ENCODE data around the gene TENT5A. TPM values are rescaled to one million over a fixed set of nuclear protein-coding genes. Genes with fewer than 3 reads are reported as not detected.
A peak's percentile ranks its signal among the peaks of the same experiment; 100 is the strongest.

Gene TENT5A
- total RNA-seq, 8 experiments from 2014 or later = 2.2 to 54.3 (median 8.6) TPM

DNA sequence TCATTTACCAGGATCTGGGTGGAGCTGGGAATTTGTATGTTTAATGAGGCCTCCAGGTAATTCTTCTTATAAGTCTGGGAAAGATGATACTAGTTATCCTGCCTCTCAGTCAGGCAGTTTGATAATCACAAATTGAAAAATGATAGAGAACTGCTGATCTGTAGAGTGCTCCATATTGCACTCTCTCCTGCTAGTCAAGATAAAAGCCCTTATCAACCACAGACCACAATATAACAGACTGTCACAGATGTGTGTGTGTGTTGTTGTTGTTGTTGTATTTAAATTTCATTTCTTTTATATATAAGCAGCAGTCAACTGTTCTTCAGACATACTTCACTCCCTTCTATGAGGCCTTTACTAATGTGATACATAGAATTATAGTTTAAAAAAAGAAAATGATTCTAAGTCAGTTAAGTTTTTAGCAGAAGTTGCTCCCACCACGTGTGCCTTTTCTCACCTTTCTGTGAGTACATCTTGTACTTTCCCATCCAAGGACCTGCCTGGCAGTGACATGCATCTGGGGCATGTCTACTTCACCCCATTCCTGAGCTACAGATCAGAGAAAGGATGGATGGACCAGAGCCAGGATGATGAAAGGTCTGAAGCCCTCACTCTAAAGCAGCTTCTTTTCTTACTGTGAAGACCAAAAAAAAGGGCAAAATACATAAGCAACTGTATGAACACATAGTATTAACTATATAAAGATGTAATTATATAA is 29.8 kb downstream of the TENT5A start:
- Histone ChIP-seq H3K4me3 (no peak overlapping the region), H3K4me1 (replicated peaks in 1 of 2) (no peaks in the 10 kb centered on the region), H3K27ac (no peak overlapping the region)
- 64 to 100% (median 80%) methylated on average over 1 of the region's 1 CpG; no CpG with 5 or more reads in 4 of the 10 experiments for WGBS, 10 experiments
- in situ Hi-C loops (cut with MboI; ENCODE audit: low pct_unique_long_range_greater_than_20kb in 2 of 9, low sequenced_read_pairs in 9 of 9, unreplicated experiment in 9 of 9) = no loop called here
- ATAC-seq (replicated peaks in 6 of 8) = no peak

GRCh38 chr6:81720427-81720826 is 32.1 kb downstream of the TENT5A start:
- ATAC-seq (replicated peaks in 6 of 8) = no peak
- WGBS, 10 experiments = 40 to 100% (median 82%) methylated on average over 1 of the region's 1 CpG; no CpG with 5 or more reads in 4 of the 10 experiments
- in situ Hi-C loops (cut with MboI; ENCODE audit: low pct_unique_long_range_greater_than_20kb in 2 of 9, low sequenced_read_pairs in 9 of 9, unreplicated experiment in 9 of 9) = no loop called here
- Histone ChIP-seq H3K4me1 (replicated peaks in 1 of 2) (no peaks in the 10 kb centered on the region), H3K27ac (no peak overlapping the region), H3K4me3 (no peak overlapping the region)

GRCh38 chr6:81718126-81718525 is 34.4 kb downstream of the TENT5A start:
- Histone ChIP-seq H3K4me3 (no peak overlapping the region), H3K4me1 (replicated peaks in 1 of 2) (peaks cover 0 to 4% of the 10 kb centered on the region in 2 donors), H3K27ac (no peak overlapping the region)
- no peak for ATAC-seq (replicated peaks in 6 of 8)
- in situ Hi-C loops (cut with MboI; ENCODE audit: low pct_unique_long_range_greater_than_20kb in 2 of 9, low sequenced_read_pairs in 9 of 9, unreplicated experiment in 9 of 9) = no loop called here
- WGBS, 10 experiments = 0 to 100% (median 88%) methylated on average over 1 of the region's 1 CpG

GRCh38 chr6:81714684-81715083 is 37.8 kb downstream of the TENT5A start:
- 17 to 100% (median 40%) methylated on average over 1 to 3 of the region's 3 CpGs; no CpG with 5 or more reads in 1 of the 10 experiments for WGBS, 10 experiments
- no peak overlapping the region for H3K27ac ChIP-seq
- no peak overlapping the region for H3K4me3 ChIP-seq
- ATAC-seq (replicated peaks in 6 of 8) = peak in 5 of 8 experiments; percentile 64 to 80 (median 66)
- in situ Hi-C loops (cut with MboI; ENCODE audit: low pct_unique_long_range_greater_than_20kb in 2 of 9, low sequenced_read_pairs in 9 of 9, unreplicated experiment in 9 of 9) = no loop called here
- H3K4me1 ChIP-seq (replicated peaks in 1 of 2) = peaks cover 0 to 4% of the 10 kb centered on the region in 2 donors

DNA sequence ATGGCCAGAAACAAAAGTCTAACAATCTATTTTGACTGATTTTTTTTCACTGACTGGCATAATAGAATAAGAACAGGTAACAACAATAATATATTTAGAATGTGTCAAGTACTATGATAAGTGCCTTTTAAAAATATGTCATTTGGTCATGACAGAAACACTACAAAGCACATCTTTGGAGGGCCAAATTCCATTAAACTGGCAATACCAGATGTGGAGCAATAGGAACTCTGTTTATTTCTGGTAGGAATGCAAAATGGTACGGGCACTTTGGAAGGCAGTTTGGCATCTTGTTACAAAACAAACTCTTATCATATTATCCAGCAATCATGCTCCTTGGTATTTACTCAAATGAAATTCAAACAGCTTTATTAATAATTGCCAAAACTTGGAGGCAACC is 39.3 kb downstream of the TENT5A start:
- H3K4me3 ChIP-seq = no peak overlapping the region
- in situ Hi-C loops (cut with MboI; ENCODE audit: low pct_unique_long_range_greater_than_20kb in 2 of 9, low sequenced_read_pairs in 9 of 9, unreplicated experiment in 9 of 9) = no loop called here
- ATAC-seq (replicated peaks in 6 of 8) = no peak
- H3K27ac ChIP-seq = no peak overlapping the region
- 40 to 100% (median 83%) methylated on average over 1 of the region's 1 CpG; no CpG with 5 or more reads in 2 of the 10 experiments for WGBS, 10 experiments
- peaks cover 3 to 8% of the 10 kb centered on the region in 2 donors for H3K4me1 ChIP-seq (replicated peaks in 1 of 2)

DNA sequence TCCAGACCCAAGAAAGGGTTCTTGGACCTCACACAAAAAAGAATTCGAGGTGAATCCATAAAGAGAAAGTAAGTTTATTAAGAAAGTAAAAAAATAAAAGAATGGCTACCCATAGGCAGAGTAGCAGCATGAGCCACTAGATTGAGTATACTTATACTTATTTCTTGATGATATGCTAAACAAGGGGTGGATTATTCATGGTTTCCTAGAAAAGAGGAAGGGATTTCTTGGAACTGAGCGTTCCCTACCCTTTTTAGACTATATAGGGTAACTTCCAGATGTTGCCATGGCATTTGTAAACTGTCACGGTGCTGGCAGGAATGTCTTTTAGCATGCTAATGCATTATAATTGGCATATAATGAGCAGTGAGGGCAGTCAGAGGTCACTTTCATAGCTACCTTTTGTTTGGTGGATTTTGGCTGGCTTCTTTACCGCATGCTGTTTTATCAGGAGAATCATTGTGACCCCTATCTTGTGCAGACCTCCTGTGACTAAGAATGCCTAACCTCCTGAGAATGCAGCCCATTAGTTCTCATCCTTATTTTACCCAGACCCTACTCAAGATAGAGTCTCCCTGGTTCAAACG is 44.3 kb downstream of the TENT5A start:
- ATAC-seq (replicated peaks in 6 of 8) = peak; percentile 40 to 97 (median 66)
- peaks cover 5 to 9% of the 10 kb centered on the region in 2 donors for H3K4me1 ChIP-seq (replicated peaks in 1 of 2)
- 0 to 63% (median 26%) methylated on average over 1 to 5 of the region's 5 CpGs; no CpG with 5 or more reads in 1 of the 10 experiments for WGBS, 10 experiments
- in situ Hi-C loops (cut with MboI; ENCODE audit: low pct_unique_long_range_greater_than_20kb in 2 of 9, low sequenced_read_pairs in 9 of 9, unreplicated experiment in 9 of 9) = no loop called here
- H3K4me3 ChIP-seq = no peak overlapping the region
- no peak overlapping the region for H3K27ac ChIP-seq

- ATAC-seq (replicated peaks in 6 of 8) = no peak
- Histone ChIP-seq H3K27ac (no peak overlapping the region), H3K4me1 (replicated peaks in 1 of 2) (peaks cover 5 to 9% of the 10 kb centered on the region in 2 donors), H3K4me3 (no peak overlapping the region)
- in situ Hi-C loops (cut with MboI; ENCODE audit: low pct_unique_long_range_greater_than_20kb in 2 of 9, low sequenced_read_pairs in 9 of 9, unreplicated experiment in 9 of 9) = no loop called here
Observed at GRCh38 chr6:81704700-81705099, 47.8 kb downstream of the TENT5A start.

GRCh38 chr6:81700414-81700813 is 52.1 kb downstream of the TENT5A start:
- peak in 1 of 8 experiments; percentile 53 for ATAC-seq (replicated peaks in 6 of 8)
- 77 to 100% (median 100%) methylated on average over 1 of the region's 1 CpG for WGBS, 10 experiments
- H3K4me3 ChIP-seq = no peak overlapping the region
- no peak overlapping the region for H3K27ac ChIP-seq
- in situ Hi-C loops (cut with MboI; ENCODE audit: low pct_unique_long_range_greater_than_20kb in 2 of 9, low sequenced_read_pairs in 9 of 9, unreplicated experiment in 9 of 9) = no loop called here
- peaks cover 6% of the 10 kb centered on the region in 2 donors for H3K4me1 ChIP-seq (replicated peaks in 1 of 2)

DNA sequence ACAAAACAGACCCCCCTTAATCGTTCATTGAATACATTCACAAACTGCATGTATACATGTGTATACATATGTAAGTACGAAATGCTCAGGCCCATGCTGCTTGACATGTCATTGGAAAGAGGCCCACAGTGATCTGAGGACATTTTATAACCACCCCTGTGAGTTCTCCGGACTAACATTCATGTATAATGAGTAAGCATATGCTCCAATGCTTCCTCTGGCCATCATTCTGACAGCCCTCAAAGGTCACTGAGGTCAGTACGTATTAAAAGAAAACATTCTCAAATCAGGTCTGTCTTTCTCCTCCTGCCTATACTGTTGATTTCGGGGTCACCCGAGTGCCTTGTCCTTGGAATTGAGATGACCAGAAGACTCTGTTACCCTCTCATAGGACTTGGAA is 54.9 kb downstream of the TENT5A start:
- in situ Hi-C loops (cut with MboI; ENCODE audit: low pct_unique_long_range_greater_than_20kb in 2 of 9, low sequenced_read_pairs in 9 of 9, unreplicated experiment in 9 of 9) = no loop called here
- no peak overlapping the region for H3K4me3 ChIP-seq
- H3K27ac ChIP-seq = no peak overlapping the region
- ATAC-seq (replicated peaks in 6 of 8) = peak in 2 of 8 experiments; percentile 45 to 54
- peaks cover 6% of the 10 kb centered on the region in 2 donors for H3K4me1 ChIP-seq (replicated peaks in 1 of 2)
- WGBS, 10 experiments = 37 to 100% (median 68%) methylated on average over 1 to 6 of the region's 6 CpGs

GRCh38 chr6:81696524-81696923 is 56.0 kb downstream of the TENT5A start:
- in situ Hi-C loops (cut with MboI; ENCODE audit: low pct_unique_long_range_greater_than_20kb in 2 of 9, low sequenced_read_pairs in 9 of 9, unreplicated experiment in 9 of 9) = no loop called here
- Histone ChIP-seq H3K4me3 (no peak overlapping the region), H3K4me1 (replicated peaks in 1 of 2) (peaks cover 6% of the 10 kb centered on the region in 2 donors), H3K27ac (no peak overlapping the region)
- WGBS, 10 experiments = 6 to 80% (median 29%) methylated on average over 1 to 3 of the region's 3 CpGs
- peak in 2 of 8 experiments; percentile 71 to 78 for ATAC-seq (replicated peaks in 6 of 8)
